DOHH2 (cell line): Measurements from ENCODE around the gene TCERG1L.

ENCODE experiments used
- CTCF ChIP-seq: fragments of 200-600 bp; sonication (generic); IDR thresholded peaks from one replicate; pipeline ENCODE4 v1.5.1; 2014; ENCODE audit warnings: antibody characterized with exemption, mild to moderate bottlenecking, low read depth, low read length; ENCODE audit not compliant: poor library complexity, severe bottlenecking
- EZH2phosphoT487 ChIP-seq: fragments of 200-600 bp; sonication (generic); IDR thresholded peaks from 2 replicates; pipeline ENCODE4 v1.6.1; 2017; ENCODE audit warnings: borderline replicate concordance, mild to moderate bottlenecking, antibody characterized with exemption, low read length, moderate library complexity, mixed read lengths

- TF ChIP-seq CTCF = no peak
- TF ChIP-seq EZH2phosphoT487 = no peak
Observed at GRCh38 chr10:131203456-131204357, 107.8 kb downstream of the TCERG1L start.
